K562 (cell line): ENCODE measurements around the gene SRD5A1. TPM values are rescaled to one million over a fixed set of nuclear protein-coding genes. Genes with fewer than 3 reads are reported as not detected.

Experiments used
- ATAC-seq: fragments of 200-7000 bp; cut with Tn5 transposase; 3 replicates; pipeline ENCODE4 v1.9.1; 2020; ENCODE audit warnings: moderate library complexity
- BruUV-seq: library from RNA; stranded (reverse); fragments of 400-500 nt; replicated peaks from 2 replicates; lab custom pipeline; 2021; lab: Mats Ljungman, UMichigan
- CTCF ChIA-PET: fragments of 300-600 bp; formaldehyde crosslinking; extraction: SDS; loops from one replicate; lab custom pipeline; 2021; ENCODE audit warnings: low intra/inter-chr PET ratio; lab: Yijun Ruan, JAX
- POLR2A ChIA-PET: fragments of 300-600, 350-650 bp; sonication (Branson Sonifier 250); formaldehyde crosslinking; extraction: SDS; loops from one replicate; lab custom pipeline; 2021; ENCODE audit warnings: antibody characterized with exemption, inconsistent platforms; lab: Yijun Ruan, JAX
- DNase-seq, 4 experiments: peaks; one replicate each; pipeline versions ENCODE4 v3.0.0 to v3.0.0-alpha.2; 2011 to 2018; ENCODE audit warnings: low spot score in 3 of 4, mixed read lengths in 3 of 4; ENCODE audit errors: extremely low read depth in 1 of 4
- FAIRE-seq: peaks from 2 replicates; lab custom pipeline; 2011; peaks lifted over from hg19 to GRCh38; lab: Jason Lieb, UNC
- H2AFZ ChIP-seq: 2 replicates; pipeline ENCODE4 v1.6.0; 2011; ENCODE audit warnings: low read depth, low read length, control low read depth, inconsistent platforms
- H3K27ac ChIP-seq: fragments of 200-600 bp; 3 replicates; pipeline ENCODE4 v1.8.0; 2011; ENCODE audit warnings: low read depth, mild to moderate bottlenecking, control low read depth, inconsistent platforms, low read length, moderate library complexity, mixed read lengths; ENCODE audit errors: extremely low read depth
- H3K27me3 ChIP-seq, 2 experiments: fragments of 300-600 bp in 1 of 2; 2 replicates in 1 of 2; 3 replicates in 1 of 2; pipeline versions ENCODE4 v1.6.0 to v1.8.0; 2011; ENCODE audit warnings: inconsistent platforms in 2 of 2, low read length in 2 of 2, mild to moderate bottlenecking in 1 of 2, mixed read lengths in 1 of 2, moderate library complexity in 1 of 2; ENCODE audit not compliant: control insufficient read depth in 2 of 2, insufficient read depth in 2 of 2
- H3K36me3 ChIP-seq: fragments of 300-600 bp; 3 replicates; pipeline ENCODE4 v1.8.0; 2011; ENCODE audit warnings: mild to moderate bottlenecking, low read length, inconsistent platforms; ENCODE audit not compliant: control insufficient read depth, insufficient read depth
- H3K4me1 ChIP-seq, 2 experiments: fragments of 200-600 bp in 1 of 2; replicated peaks in 1 of 2; 2 replicates in 1 of 2; 3 replicates in 1 of 2; pipeline versions ENCODE4 v1.5.1 to v1.8.0; 2011; ENCODE audit warnings: inconsistent platforms in 2 of 2, low read length in 2 of 2, mild to moderate bottlenecking in 1 of 2, mixed read lengths in 1 of 2, moderate library complexity in 1 of 2; ENCODE audit not compliant: control insufficient read depth in 2 of 2, insufficient read depth in 2 of 2
- H3K4me2 ChIP-seq: 2 replicates; pipeline ENCODE4 v1.6.1; 2011; ENCODE audit warnings: low read length, control low read depth, inconsistent platforms, mixed read lengths; ENCODE audit not compliant: insufficient read depth
- H3K4me3 ChIP-seq: fragments of 200-600 bp; sonication (generic), shearing (Covaris generic); 2 replicates; pipeline ENCODE4 v1.5.1; 2016; ENCODE audit warnings: control low read depth, inconsistent platforms
- H3K79me2 ChIP-seq: fragments of 200-600 bp; 3 replicates; pipeline ENCODE4 v1.8.0; 2011; ENCODE audit warnings: low read length, inconsistent platforms; ENCODE audit not compliant: control insufficient read depth, insufficient read depth
- H3K9ac ChIP-seq, 2 experiments: 2 replicates each; pipeline versions ENCODE4 v1.6.0 to v1.6.1; 2011; ENCODE audit warnings: low read depth in 2 of 2, low read length in 2 of 2, control low read depth in 1 of 2, inconsistent platforms in 1 of 2, mild to moderate bottlenecking in 1 of 2, mixed read lengths in 1 of 2; ENCODE audit not compliant: insufficient read depth in 1 of 2
- H3K9me1 ChIP-seq: one replicate; pipeline ENCODE4 v1.6.0; 2011; ENCODE audit warnings: inconsistent platforms, mild to moderate bottlenecking, low read length, moderate library complexity; ENCODE audit not compliant: control insufficient read depth, insufficient read depth
- H3K9me3 ChIP-seq: replicated peaks from 2 replicates; pipeline ENCODE4 v1.5.1; 2011; ENCODE audit warnings: low read depth, low read length, inconsistent platforms; ENCODE audit not compliant: control insufficient read depth, insufficient read depth
- H4K20me1 ChIP-seq: replicated peaks from 2 replicates; pipeline ENCODE4 v1.6.1; 2011; ENCODE audit warnings: low read length, inconsistent platforms, mixed read lengths; ENCODE audit not compliant: control insufficient read depth, insufficient read depth
- ELF1 ChIP-seq: fragments of 200-800 bp; sonication (Bioruptor generic); IDR thresholded peaks from 2 replicates; pipeline ENCODE4 v1.6.1; 2016; ENCODE audit warnings: missing genetic modification characterization, missing compliant biosample characterization
- HIVEP1 ChIP-seq: fragments of 250-450 bp; sonication (Bioruptor Pico); IDR thresholded peaks from 2 replicates; pipeline ENCODE4 v1.4.0; 2020; ENCODE audit warnings: mild to moderate bottlenecking
- MED1 ChIP-seq: sonication (generic); formaldehyde crosslinking; IDR thresholded peaks from 2 replicates; pipeline ENCODE4 v1.8.1; 2023; ENCODE audit warnings: missing genetic modification reagents, borderline replicate concordance
- MEF2D ChIP-seq: conservative IDR thresholded peaks from 2 replicates; pipeline ENCODE4 v1.6.1; 2016; ENCODE audit warnings: low read depth, missing genetic modification characterization, missing compliant biosample characterization
- MYNN ChIP-seq, 2 experiments: sonication (generic); formaldehyde crosslinking in 1 of 2; IDR thresholded peaks; 2 replicates each; pipeline versions ENCODE4 v1.5.0 to v1.6.1; 2016 to 2020; ENCODE audit warnings: antibody characterized with exemption in 1 of 2, missing genetic modification reagents in 1 of 2
- NEUROD1 ChIP-seq: fragments of 150-350 bp; IDR thresholded peaks from 2 replicates; pipeline ENCODE4 v1.6.1; 2014; ENCODE audit warnings: borderline replicate concordance, low read length, low read depth; ENCODE audit not compliant: partially characterized antibody
- RAD51 ChIP-seq: fragments of 450-650 bp; IDR thresholded peaks from 2 replicates; pipeline ENCODE4 v1.7.1; 2016; ENCODE audit warnings: low read depth, mild to moderate bottlenecking, borderline replicate concordance
- ZEB2 ChIP-seq: fragments of 450-650 bp; IDR thresholded peaks from 2 replicates; pipeline ENCODE4 v1.6.1; 2016
- ZFX ChIP-seq: sonication (generic); formaldehyde crosslinking; IDR thresholded peaks from 2 replicates; pipeline ENCODE4 v1.8.0; 2022; ENCODE audit warnings: mild to moderate bottlenecking, missing genetic modification reagents, moderate library complexity
- ZNF232 ChIP-seq: sonication (generic); formaldehyde crosslinking; IDR thresholded peaks from 2 replicates; pipeline ENCODE4 v1.8.0; 2022; ENCODE audit warnings: mild to moderate bottlenecking, missing genetic modification reagents
- ZNF24 ChIP-seq: fragments of 450-650 bp; IDR thresholded peaks from 2 replicates; pipeline ENCODE4 v1.6.1; 2016
- ZNF830 ChIP-seq: fragments of 250-450 bp; sonication (Bioruptor Pico); IDR thresholded peaks from 2 replicates; pipeline ENCODE4 v1.5.0; 2021; ENCODE audit warnings: mild to moderate bottlenecking
- WGBS: fragments of 100-300 bp; shearing (Covaris generic); methylation state at CpG from one replicate; pipeline ENCODE4 v1.1.6; 2016; ENCODE audit warnings: low coverage, mixed read lengths; ENCODE audit not compliant: insufficient coverage; ENCODE audit errors: missing lambda C conversion rate; 5-methylcytosine and 5-hydroxymethylcytosine counted together
- in situ Hi-C: fragments of 300-500 bp; cut with MboI; formaldehyde crosslinking; loops from 4 replicates; pipeline ENCODE4 v1.15.0; 2018; ENCODE audit warnings: inconsistent platforms, mixed read lengths
- intact Hi-C: fragments of 100-400 bp; cut with micrococcal nuclease; formaldehyde crosslinking; loops from 2 replicates; pipeline ENCODE4 v1.14.2; 2022
- polyA plus RNA-seq, 8 experiments: library from polyadenylated mRNA; depleted of rRNA in 4 of 8; stranded (reverse) in 5 of 8; unstranded in 3 of 8; fragments of >200 nt; fragmentation: Nextera tagmentation in 2 of 8; fragmentation: Illumina TruSeq in 1 of 8; extraction: Ambion mirVana in 2 of 8; extraction: Trizol in 1 of 8; gene quantifications; 2 replicates each; pipeline versions ENCODE4 v1.2.1 to v1.2.3, GENCODE V29; 2011 to 2014; ENCODE audit warnings: inconsistent platforms in 1 of 8, missing spikeins in 1 of 8
- total RNA-seq, 7 experiments: library from RNA; depleted of rRNA in 6 of 7; stranded (reverse); fragments of >200 nt in 6 of 7; fragmentation: Illumina TruSeq in 2 of 7; extraction: Trizol in 2 of 7; gene quantifications; 2 replicates each; pipeline versions ENCODE4 v1.2.1 to v1.2.3, GENCODE V29; 2011 to 2021; ENCODE audit warnings: low replicate concordance in 1 of 7
- TF ChIP-seq, protein P1 (sequence below): fragments of 250-450 bp; sonication (Bioruptor Pico); IDR thresholded peaks from 2 replicates; pipeline ENCODE4 v1.4.0; 2020; ENCODE audit warnings: mild to moderate bottlenecking

Gene SRD5A1
- total and polyA plus RNA-seq, 9 of the 15 experiments (the other 6 are each of a cell fraction or from before 2014, with no cell fraction given) = 1.3 to 22.6 (median 8.1) TPM

GRCh38 chr5:6703806-6704205 is 70.6 kb downstream of the SRD5A1 start:
- POLR2A ChIA-PET = no interaction called here

More at GRCh38 chr5:6703806-6704205, 70.6 kb downstream of the SRD5A1 start:
- BruUV-seq = no TSS peak
- Histone ChIP-seq H3K9ac (no peak overlapping the region), H2AFZ (no peak overlapping the region), H3K36me3 (no peaks in the 10 kb centered on the region), H3K27me3 (peaks cover 35 to 44% of the 10 kb centered on the region in 2 experiments), H3K4me1 (no peaks in the 10 kb centered on the region; a peak in 1 of 5 replicates), H3K4me2 (no peak overlapping the region), H3K27ac (no peak overlapping the region), H3K4me3 (no peak overlapping the region), H3K9me3 (no peaks in the 10 kb centered on the region), H3K9me1 (no peaks in the 10 kb centered on the region), H4K20me1 (no peaks in the 10 kb centered on the region), H3K79me2 (no peaks in the 10 kb centered on the region)
- TF ChIP-seq ZFX (CRISPR knock-in tag) = no peak
- no peak for TF ChIP-seq ZEB2
- TF ChIP-seq NEUROD1 = no peak
- no peak for TF ChIP-seq ZNF24
- no peak for TF ChIP-seq ZNF830 (CRISPR knock-in tag)
- TF ChIP-seq MEF2D (tag) = no peak
- no peak for TF ChIP-seq HIVEP1 (CRISPR knock-in tag)
- TF ChIP-seq MYNN (IDR thresholded peaks at IDR 0.05) = no peak
- no peak for TF ChIP-seq MYNN (CRISPR knock-in tag; IDR thresholded peaks at IDR 0.05)
- TF ChIP-seq, protein P1, sequence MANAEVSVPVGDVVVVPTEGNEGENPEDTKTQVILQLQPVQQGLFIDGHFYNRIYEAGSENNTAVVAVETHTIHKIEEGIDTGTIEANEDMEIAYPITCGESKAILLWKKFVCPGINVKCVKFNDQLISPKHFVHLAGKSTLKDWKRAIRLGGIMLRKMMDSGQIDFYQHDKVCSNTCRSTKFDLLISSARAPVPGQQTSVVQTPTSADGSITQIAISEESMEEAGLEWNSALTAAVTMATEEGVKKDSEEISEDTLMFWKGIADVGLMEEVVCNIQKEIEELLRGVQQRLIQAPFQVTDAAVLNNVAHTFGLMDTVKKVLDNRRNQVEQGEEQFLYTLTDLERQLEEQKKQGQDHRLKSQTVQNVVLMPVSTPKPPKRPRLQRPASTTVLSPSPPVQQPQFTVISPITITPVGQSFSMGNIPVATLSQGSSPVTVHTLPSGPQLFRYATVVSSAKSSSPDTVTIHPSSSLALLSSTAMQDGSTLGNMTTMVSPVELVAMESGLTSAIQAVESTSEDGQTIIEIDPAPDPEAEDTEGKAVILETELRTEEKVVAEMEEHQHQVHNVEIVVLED (CRISPR knock-in tag) = no peak
- no peak for TF ChIP-seq RAD51
- TF ChIP-seq MED1 (CRISPR knock-in tag) = no peak
- no peak for TF ChIP-seq ZNF232 (CRISPR knock-in tag)
- TF ChIP-seq ELF1 = no peak
- no peak for ATAC-seq
- intact Hi-C loops = no loop called here
- no peak for DNase-seq
- FAIRE-seq = no peak
- in situ Hi-C loops = no loop called here
- CTCF ChIA-PET = no interaction called here
- WGBS = 7% methylated on average over 6 of the region's 6 CpGs
